Astrocyte (in vitro differentiated cells and primary cell): ENCODE measurements around the gene CLDN22.

Experiments
- CTCF ChIP-seq: IDR thresholded peaks from 2 replicates; pipeline ENCODE4 v1.5.1; 2011; ENCODE audit warnings: low read depth, mild to moderate bottlenecking, inconsistent platforms, low read length, moderate library complexity; ENCODE audit not compliant: insufficient read depth
- EZH2 ChIP-seq: IDR thresholded peaks from 2 replicates; pipeline ENCODE4 v1.6.1; 2012; ENCODE audit warnings: mild to moderate bottlenecking, low read length, inconsistent platforms; ENCODE audit not compliant: insufficient read depth

DNA sequence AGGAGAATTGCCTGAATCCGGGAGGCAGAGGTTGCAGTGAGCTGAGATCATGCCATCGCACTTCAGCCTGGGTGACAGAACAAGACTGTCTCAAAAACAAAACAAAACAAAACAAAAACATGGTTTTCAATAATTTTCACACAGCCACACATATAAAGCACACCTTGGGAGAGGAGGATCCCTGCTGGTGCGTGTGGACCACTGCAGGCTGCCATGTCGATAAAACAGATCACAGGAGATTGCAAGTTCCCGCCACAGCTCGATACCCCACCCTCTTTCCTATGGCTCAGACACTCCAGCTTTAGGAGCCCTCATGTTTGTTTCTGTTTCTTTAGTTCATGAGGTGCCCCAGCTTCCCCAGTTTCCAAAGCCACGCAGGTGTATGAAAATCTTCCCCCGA lies 33.5 kb upstream of the CLDN22 start:
- no peak for TF ChIP-seq CTCF
- no peak for TF ChIP-seq EZH2
